Ascending aorta (tissue), 2 donors: Measurements from ENCODE around the gene PLA2G2D. TPM values are rescaled to one million over a fixed set of nuclear protein-coding genes. Genes with fewer than 3 reads are reported as not detected.

ENCODE experiments used
- DNase-seq, 2 donors: peaks; one replicate each; pipeline ENCODE4 v3.0.0-alpha.2; 2019; ENCODE audit warnings: low spot score in 2 of 2
- H3K27ac ChIP-seq, 2 donors: fragments of 200-600 bp; sonication (generic); one replicate each; pipeline ENCODE4 v1.5.1; 2016 to 2017; ENCODE audit warnings: mild to moderate bottlenecking in 1 of 2
- H3K27me3 ChIP-seq: fragments of 200-600 bp; sonication (generic); one replicate; pipeline ENCODE4 v1.5.1; 2017
- H3K36me3 ChIP-seq, 2 donors: fragments of 200-600 bp; sonication (generic); one replicate each; pipeline ENCODE4 v1.5.1; 2016
- H3K4me1 ChIP-seq, 2 donors: fragments of 200-600 bp; sonication (generic); one replicate each; pipeline ENCODE4 v1.5.1; 2016 to 2017; ENCODE audit warnings: mild to moderate bottlenecking in 1 of 2
- H3K4me3 ChIP-seq, 2 donors: fragments of 200-600 bp; sonication (generic); one replicate each; pipeline ENCODE4 v1.5.1; 2016 to 2017; ENCODE audit warnings: mild to moderate bottlenecking in 1 of 2
- H3K9me3 ChIP-seq, 2 donors: fragments of 200-600 bp; sonication (generic); one replicate each; pipeline ENCODE4 v1.5.1; 2016
- intact Hi-C: fragments of 100-400 bp; cut with DNase I; formaldehyde crosslinking; loops from one replicate; pipeline ENCODE4 v1.15.1; 2023
- total RNA-seq: library from RNA; depleted of rRNA; stranded (reverse); fragments of >200 nt; gene quantifications from one replicate; pipeline ENCODE4 v1.1.0, GENCODE V29; 2016
- TF ChIP-seq, protein P1 (sequence below), 3 experiments: fragments of 200-600 bp in 2 of 3; fragments of 450-650 bp in 1 of 3; sonication (generic) in 2 of 3; IDR thresholded peaks; one replicate each; pipeline ENCODE4 v1.5.1; 2016 to 2019; ENCODE audit warnings: antibody characterized with exemption in 3 of 3, mild to moderate bottlenecking in 1 of 3, moderate library complexity in 1 of 3

The PLA2G2D gene
- total RNA-seq, 1 donor from 2014 or later, result not detected

DNA sequence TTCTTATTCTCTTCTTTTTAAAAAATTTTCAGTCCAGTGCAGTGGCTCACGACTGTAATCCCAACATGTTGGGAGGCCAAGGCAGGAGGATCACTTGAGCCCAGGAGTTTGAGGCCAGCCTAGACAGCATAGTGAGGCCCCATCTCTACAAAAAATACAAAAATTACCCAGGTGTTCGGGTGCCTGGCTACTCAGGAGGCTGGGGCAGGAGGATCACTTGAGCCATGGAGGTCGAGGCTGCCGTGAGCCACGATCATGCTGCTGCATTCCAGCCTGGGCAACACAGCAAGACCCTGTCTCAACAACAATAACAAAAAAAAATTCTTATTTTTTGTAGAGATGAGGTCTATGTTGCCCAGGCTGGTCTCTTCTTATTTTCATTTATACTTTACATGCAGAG, 7.9 kb downstream of the PLA2G2D start:
- intact Hi-C loops, result no loop called here
- Histone ChIP-seq H3K36me3 (no peaks in the 10 kb centered on the region), H3K27ac (no peak overlapping the region), H3K27me3 (no peaks in the 10 kb centered on the region), H3K4me3 (no peak overlapping the region), H3K9me3 (no peaks in the 10 kb centered on the region), H3K4me1 (no peaks in the 10 kb centered on the region)
- TF ChIP-seq, protein P1, sequence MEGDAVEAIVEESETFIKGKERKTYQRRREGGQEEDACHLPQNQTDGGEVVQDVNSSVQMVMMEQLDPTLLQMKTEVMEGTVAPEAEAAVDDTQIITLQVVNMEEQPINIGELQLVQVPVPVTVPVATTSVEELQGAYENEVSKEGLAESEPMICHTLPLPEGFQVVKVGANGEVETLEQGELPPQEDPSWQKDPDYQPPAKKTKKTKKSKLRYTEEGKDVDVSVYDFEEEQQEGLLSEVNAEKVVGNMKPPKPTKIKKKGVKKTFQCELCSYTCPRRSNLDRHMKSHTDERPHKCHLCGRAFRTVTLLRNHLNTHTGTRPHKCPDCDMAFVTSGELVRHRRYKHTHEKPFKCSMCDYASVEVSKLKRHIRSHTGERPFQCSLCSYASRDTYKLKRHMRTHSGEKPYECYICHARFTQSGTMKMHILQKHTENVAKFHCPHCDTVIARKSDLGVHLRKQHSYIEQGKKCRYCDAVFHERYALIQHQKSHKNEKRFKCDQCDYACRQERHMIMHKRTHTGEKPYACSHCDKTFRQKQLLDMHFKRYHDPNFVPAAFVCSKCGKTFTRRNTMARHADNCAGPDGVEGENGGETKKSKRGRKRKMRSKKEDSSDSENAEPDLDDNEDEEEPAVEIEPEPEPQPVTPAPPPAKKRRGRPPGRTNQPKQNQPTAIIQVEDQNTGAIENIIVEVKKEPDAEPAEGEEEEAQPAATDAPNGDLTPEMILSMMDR (IDR thresholded peaks at IDR 0.05), result no peak
- no peak for DNase-seq

DNA sequence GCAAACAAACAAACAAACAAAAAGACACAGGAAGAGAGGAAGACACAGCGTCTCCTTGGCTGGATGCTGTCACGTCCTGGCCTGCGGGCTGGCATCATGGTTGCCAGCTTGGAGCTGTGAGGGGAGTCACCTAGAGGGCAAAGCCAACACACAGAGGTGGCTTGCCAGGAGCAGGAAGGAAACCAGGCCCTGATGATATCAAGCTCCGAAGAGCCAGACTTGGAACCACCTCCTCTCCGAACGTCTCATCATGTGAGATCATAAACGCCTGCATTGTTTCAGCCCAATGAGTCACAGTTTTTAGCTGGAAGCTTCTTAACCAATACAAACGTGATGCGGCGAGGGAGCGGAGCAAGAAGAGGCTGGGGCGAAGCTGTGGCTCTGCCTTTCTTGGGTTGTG, 8.7 kb downstream of the PLA2G2D start:
- DNase-seq, result no peak
- Histone ChIP-seq H3K27me3 (no peaks in the 10 kb centered on the region), H3K27ac (no peak overlapping the region), H3K9me3 (no peaks in the 10 kb centered on the region), H3K4me1 (no peaks in the 10 kb centered on the region), H3K36me3 (no peaks in the 10 kb centered on the region), H3K4me3 (no peak overlapping the region)
- TF ChIP-seq, protein P1 (IDR thresholded peaks at IDR 0.05), result no peak
- intact Hi-C loops, result no loop called here

DNA sequence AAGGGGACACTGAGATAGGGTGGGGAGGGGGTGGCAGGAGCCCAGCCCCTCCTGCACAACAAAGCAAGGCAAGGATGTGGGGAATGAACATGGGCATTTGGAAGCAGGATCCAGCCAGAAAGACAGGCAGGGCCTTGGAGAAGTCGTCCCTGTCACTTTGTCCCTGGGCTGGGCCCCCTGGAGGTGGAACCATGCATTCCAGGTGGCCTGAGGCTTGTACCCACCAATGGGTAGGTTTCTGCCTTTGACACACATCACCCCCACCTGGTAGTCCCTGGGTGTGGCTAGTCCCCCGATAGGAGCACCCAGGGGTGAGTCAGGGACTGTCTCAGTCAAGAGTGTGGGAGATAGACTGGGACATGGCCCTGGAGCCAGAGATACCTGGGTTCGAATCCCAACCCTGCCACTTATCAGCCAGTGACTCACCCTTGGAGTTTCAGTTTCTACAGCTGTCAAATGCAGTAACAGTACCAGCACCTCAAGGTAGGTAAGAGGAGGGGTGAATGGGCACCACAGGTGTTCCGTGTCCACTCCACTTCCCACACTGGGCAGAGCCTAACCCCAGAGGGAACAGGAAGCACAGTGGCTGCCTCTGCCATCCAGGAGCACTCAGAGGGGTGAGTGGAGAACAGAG, 10.0 kb downstream of the PLA2G2D start:
- Histone ChIP-seq H3K4me3 (no peak overlapping the region), H3K27me3 (no peaks in the 10 kb centered on the region), H3K9me3 (no peaks in the 10 kb centered on the region), H3K36me3 (no peaks in the 10 kb centered on the region), H3K4me1 (no peaks in the 10 kb centered on the region), H3K27ac (no peak overlapping the region)
- intact Hi-C loops, result no loop called here
- TF ChIP-seq, protein P1 (IDR thresholded peaks at IDR 0.05), result no peak
- DNase-seq, result no peak

DNA sequence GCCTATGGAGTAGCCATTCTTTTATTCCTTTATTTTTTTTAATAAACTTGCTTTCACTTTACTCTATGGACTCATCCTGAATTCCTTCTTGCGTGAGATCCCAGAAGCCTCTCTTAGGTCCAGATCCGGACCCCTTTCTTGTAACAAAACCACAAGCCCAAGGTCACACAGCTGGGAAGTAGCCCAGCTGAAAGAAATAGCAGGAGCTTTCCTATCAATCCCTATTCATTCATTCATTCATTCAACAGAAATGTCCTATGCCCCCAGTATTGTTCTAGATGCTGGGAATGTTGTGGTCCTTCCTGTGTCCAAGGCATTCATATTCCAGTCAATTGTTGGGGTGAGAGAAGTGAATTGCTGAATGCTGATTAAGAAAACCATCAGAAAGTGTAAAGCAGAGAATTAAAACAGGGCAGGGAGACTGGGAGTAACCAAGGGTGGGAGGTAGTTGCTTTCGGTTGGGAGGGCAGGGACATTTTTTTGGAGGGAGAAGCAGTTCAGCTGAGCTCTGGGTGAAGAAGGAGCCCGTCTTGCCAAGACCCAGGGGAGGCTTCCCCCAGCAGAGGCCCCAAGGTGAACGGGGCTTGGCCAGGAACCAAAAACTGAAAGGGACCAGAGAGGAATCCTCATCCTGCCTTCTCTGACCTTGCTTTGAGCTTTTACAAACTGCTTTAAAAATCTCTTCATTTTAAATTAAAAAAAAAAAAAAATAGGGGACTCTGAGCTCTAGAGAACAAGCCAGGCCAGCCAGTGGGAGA, 10.8 kb downstream of the PLA2G2D start:
- no peak overlapping the region for H3K27ac ChIP-seq
- TF ChIP-seq, protein P1 (IDR thresholded peaks at IDR 0.05), result no peak
- H3K9me3 ChIP-seq, result no peaks in the 10 kb centered on the region
- intact Hi-C loops, result no loop called here
- H3K36me3 ChIP-seq, result no peaks in the 10 kb centered on the region
- no peak for DNase-seq
- no peaks in the 10 kb centered on the region for H3K27me3 ChIP-seq
- no peak overlapping the region for H3K4me3 ChIP-seq
- no peaks in the 10 kb centered on the region for H3K4me1 ChIP-seq

DNA sequence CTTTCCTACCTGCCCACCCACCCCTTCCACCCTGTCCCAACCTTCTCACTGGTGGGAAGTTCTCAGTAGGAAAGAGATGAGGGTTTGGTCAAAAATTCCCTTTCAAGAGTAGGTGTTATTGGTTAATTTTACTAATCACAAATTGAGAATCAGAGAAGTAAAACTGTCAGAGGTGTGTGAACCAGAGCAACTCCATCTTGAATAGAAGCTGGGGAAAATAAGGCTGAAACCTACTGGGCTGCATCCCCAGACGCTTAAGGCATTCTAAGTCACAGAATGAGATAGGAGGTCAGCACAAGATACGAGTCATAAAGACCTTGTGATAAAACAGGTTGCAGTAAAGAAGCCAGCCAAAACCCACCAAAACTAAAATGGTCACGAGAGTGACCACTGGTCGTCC, 11.5 kb downstream of the PLA2G2D start:
- H3K27me3 ChIP-seq, result no peaks in the 10 kb centered on the region
- no peak overlapping the region for H3K27ac ChIP-seq
- no peak for DNase-seq
- TF ChIP-seq, protein P1 (IDR thresholded peaks at IDR 0.05), result no peak
- no peaks in the 10 kb centered on the region for H3K9me3 ChIP-seq
- intact Hi-C loops, result no loop called here
- no peak overlapping the region for H3K4me3 ChIP-seq
- H3K4me1 ChIP-seq, result no peaks in the 10 kb centered on the region
- no peaks in the 10 kb centered on the region for H3K36me3 ChIP-seq
